HCT116 (cell line): ENCODE data around the gene SNX19. TPM values are rescaled to one million over a fixed set of nuclear protein-coding genes. Genes with fewer than 3 reads are reported as not detected.
"Not testable (repeated sequence)": the region's sequence is repeated elsewhere in the genome, so short reads cannot be mapped to it uniquely, and the experiment has no call there.

ENCODE experiments used
- ATAC-seq: fragments of 200-7000 bp; cut with Tn5 transposase; 2 replicates; pipeline ENCODE4 v1.9.1; 2020; ENCODE audit warnings: mild to moderate bottlenecking, moderate library complexity
- BruUV-seq: library from RNA; stranded (reverse); fragments of 400-500 nt; replicated peaks from 2 replicates; lab custom pipeline; 2021; lab: Mats Ljungman, UMichigan
- CTCF ChIA-PET: fragments of 300-600 bp; sonication (Branson Sonifier 250); formaldehyde crosslinking; loops from one replicate; lab custom pipeline; 2021; ENCODE audit warnings: antibody characterized with exemption; lab: Charles Lee
- POLR2A ChIA-PET: fragments of 300-600, 350-600 bp; sonication (Branson Sonifier 250); formaldehyde crosslinking; loops from one replicate; lab custom pipeline; 2021; ENCODE audit warnings: antibody characterized with exemption; lab: Charles Lee
- RAD21 ChIA-PET, 2 experiments: fragments of 300-600 bp; sonication (Branson Sonifier 250); formaldehyde crosslinking; loops; one replicate each; lab custom pipeline; 2023; ENCODE audit warnings: low total read pairs in 2 of 2; ENCODE audit not compliant: uncharacterized antibody in 2 of 2, unreplicated experiment in 2 of 2, low non-redundant PET in 1 of 2; lab: Charles Lee
- DNase-seq: peaks from one replicate; pipeline ENCODE4 v3.0.0-alpha.2; 2010; ENCODE audit warnings: low read depth, low spot score
- H2AFZ ChIP-seq: fragments of 200-600 bp; shearing (Covaris generic), sonication (generic); 2 replicates; pipeline ENCODE4 v1.6.1; 2017; ENCODE audit warnings: low read depth, mixed run types, mixed read lengths, antibody characterized with exemption, low read length; ENCODE audit not compliant: poor library complexity, severe bottlenecking
- H3K27ac ChIP-seq: 2 replicates; pipeline ENCODE4 v1.5.1; 2012; ENCODE audit warnings: low read depth, low read length
- H3K27me3 ChIP-seq: fragments of 200-600 bp; sonication (generic); 2 replicates; pipeline ENCODE4 v1.6.1; 2016; ENCODE audit warnings: mixed run types, low read length, mixed read lengths; ENCODE audit not compliant: insufficient read depth
- H3K36me3 ChIP-seq, 2 experiments: fragments of 200-500 bp in 1 of 2; fragments of 200-600 bp in 1 of 2; sonication (Bioruptor generic) in 1 of 2; sonication (generic) in 1 of 2; 2 replicates each; pipeline versions ENCODE4 v1.5.1 to v1.6.1; 2014 to 2016; ENCODE audit warnings: low read length in 2 of 2, inconsistent platforms in 1 of 2, mixed read lengths in 1 of 2, mixed run types in 1 of 2; ENCODE audit not compliant: insufficient read depth in 2 of 2, control insufficient read depth in 1 of 2
- H3K4me1 ChIP-seq, 2 experiments: fragments of 200-600 bp in 1 of 2; sonication (generic) in 1 of 2; 2 replicates each; pipeline versions ENCODE4 v1.5.1 to v1.6.1; 2012 to 2017; ENCODE audit warnings: low read length in 2 of 2, inconsistent platforms in 1 of 2, mild to moderate bottlenecking in 1 of 2, mixed read lengths in 1 of 2, mixed run types in 1 of 2, moderate library complexity in 1 of 2; ENCODE audit not compliant: insufficient read depth in 2 of 2, control insufficient read depth in 1 of 2
- H3K4me2 ChIP-seq: fragments of 200-600 bp; sonication (generic); 2 replicates; pipeline ENCODE4 v1.6.1; 2017; ENCODE audit warnings: mixed run types, low read length, mixed read lengths
- H3K4me3 ChIP-seq, 2 experiments: fragments of 200-600 bp in 1 of 2; sonication (generic) in 1 of 2; replicated peaks in 1 of 2; 2 replicates each; pipeline ENCODE4 v1.5.1; 2011 to 2016; ENCODE audit warnings: low read length in 2 of 2, control low read depth in 1 of 2, low read depth in 1 of 2, mild to moderate bottlenecking in 1 of 2, mixed read lengths in 1 of 2, mixed run types in 1 of 2
- H3K79me2 ChIP-seq: fragments of 200-600 bp; sonication (generic); 2 replicates; pipeline ENCODE4 v1.6.1; 2017; ENCODE audit warnings: mild to moderate bottlenecking, mixed run types, low read length, moderate library complexity, mixed read lengths; ENCODE audit not compliant: insufficient read depth
- H3K9ac ChIP-seq: fragments of 200-600 bp; sonication (generic); 2 replicates; pipeline ENCODE4 v1.6.1; 2016; ENCODE audit warnings: low read length, mixed read lengths
- H3K9me2 ChIP-seq: fragments of 200-600 bp; sonication (generic), shearing (Covaris generic); 2 replicates; pipeline ENCODE4 v1.6.1; 2017; ENCODE audit warnings: mixed run types, mild to moderate bottlenecking, moderate library complexity; ENCODE audit not compliant: insufficient read depth
- H3K9me3 ChIP-seq, 2 experiments: fragments of 200-500 bp in 1 of 2; fragments of 200-600 bp in 1 of 2; sonication (Bioruptor generic) in 1 of 2; sonication (generic) in 1 of 2; 2 replicates each; pipeline ENCODE4 v1.6.1; 2014 to 2017; ENCODE audit warnings: low read length in 2 of 2, mixed read lengths in 2 of 2, inconsistent platforms in 1 of 2, low read depth in 1 of 2, mild to moderate bottlenecking in 1 of 2, mixed run types in 1 of 2, moderate library complexity in 1 of 2; ENCODE audit not compliant: control insufficient read depth in 1 of 2, insufficient read depth in 1 of 2
- H4K20me1 ChIP-seq: fragments of 200-600 bp; sonication (generic), shearing (Covaris generic); 2 replicates; pipeline ENCODE4 v1.6.1; 2017; ENCODE audit warnings: mixed run types, mild to moderate bottlenecking, moderate library complexity; ENCODE audit not compliant: insufficient read depth
- CBX3 ChIP-seq: IDR thresholded peaks from 2 replicates; pipeline ENCODE4 v1.6.1; 2012; ENCODE audit warnings: low read depth
- POLR2AphosphoS5 ChIP-seq: IDR thresholded peaks from 2 replicates; pipeline ENCODE4 v1.6.1; 2011; ENCODE audit warnings: mild to moderate bottlenecking, low read depth, low read length, moderate library complexity
- SIN3A ChIP-seq: IDR thresholded peaks from 2 replicates; pipeline ENCODE4 v1.6.1; 2012; ENCODE audit warnings: low read depth
- SRF ChIP-seq: IDR thresholded peaks from 2 replicates; pipeline ENCODE4 v1.6.1; 2012; ENCODE audit warnings: low read depth
- intact Hi-C: fragments of 100-400 bp; cut with micrococcal nuclease; formaldehyde crosslinking; loops from 2 replicates; pipeline ENCODE4 v1.10.0; 2022
- total RNA-seq: library from RNA; stranded (reverse); gene quantifications from one replicate; pipeline ENCODE4 v1.2.1, GENCODE V29; 2021; ENCODE audit not compliant: unreplicated experiment
- TF ChIP-seq, protein P1 (sequence below): IDR thresholded peaks from 2 replicates; pipeline ENCODE4 v1.6.1; 2012; ENCODE audit warnings: low read depth
- TF ChIP-seq, protein P2 (sequence below): IDR thresholded peaks from 2 replicates; pipeline ENCODE4 v1.6.1; 2012

SNX19 gene
- total RNA-seq, 1 experiment from 2014 or later, result 25.2 TPM

DNA sequence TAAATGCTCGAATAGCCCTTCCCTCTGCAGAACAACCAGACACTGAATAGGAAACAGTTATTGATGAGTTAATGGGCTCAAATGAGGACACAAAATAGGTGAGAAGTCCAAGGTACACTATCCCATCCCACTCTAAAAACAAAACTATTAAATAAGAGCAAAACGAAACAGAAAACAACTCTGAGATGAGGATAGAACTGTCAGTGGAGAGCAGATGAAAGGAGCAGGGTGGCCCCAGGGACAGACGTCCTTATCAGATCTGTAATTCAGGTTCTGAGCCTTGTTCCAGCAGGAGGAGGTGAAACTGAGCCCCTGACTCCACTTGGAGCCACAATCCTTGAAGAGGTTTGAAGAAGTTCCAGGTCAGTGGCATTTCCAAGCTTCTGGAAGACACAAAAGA lies 8.5 kb upstream of the SNX19 start (continued):
- TF ChIP-seq POLR2AphosphoS5 (no peak), SRF (no peak), CBX3 (no peak), SIN3A (no peak)
- TF ChIP-seq, protein P1, sequence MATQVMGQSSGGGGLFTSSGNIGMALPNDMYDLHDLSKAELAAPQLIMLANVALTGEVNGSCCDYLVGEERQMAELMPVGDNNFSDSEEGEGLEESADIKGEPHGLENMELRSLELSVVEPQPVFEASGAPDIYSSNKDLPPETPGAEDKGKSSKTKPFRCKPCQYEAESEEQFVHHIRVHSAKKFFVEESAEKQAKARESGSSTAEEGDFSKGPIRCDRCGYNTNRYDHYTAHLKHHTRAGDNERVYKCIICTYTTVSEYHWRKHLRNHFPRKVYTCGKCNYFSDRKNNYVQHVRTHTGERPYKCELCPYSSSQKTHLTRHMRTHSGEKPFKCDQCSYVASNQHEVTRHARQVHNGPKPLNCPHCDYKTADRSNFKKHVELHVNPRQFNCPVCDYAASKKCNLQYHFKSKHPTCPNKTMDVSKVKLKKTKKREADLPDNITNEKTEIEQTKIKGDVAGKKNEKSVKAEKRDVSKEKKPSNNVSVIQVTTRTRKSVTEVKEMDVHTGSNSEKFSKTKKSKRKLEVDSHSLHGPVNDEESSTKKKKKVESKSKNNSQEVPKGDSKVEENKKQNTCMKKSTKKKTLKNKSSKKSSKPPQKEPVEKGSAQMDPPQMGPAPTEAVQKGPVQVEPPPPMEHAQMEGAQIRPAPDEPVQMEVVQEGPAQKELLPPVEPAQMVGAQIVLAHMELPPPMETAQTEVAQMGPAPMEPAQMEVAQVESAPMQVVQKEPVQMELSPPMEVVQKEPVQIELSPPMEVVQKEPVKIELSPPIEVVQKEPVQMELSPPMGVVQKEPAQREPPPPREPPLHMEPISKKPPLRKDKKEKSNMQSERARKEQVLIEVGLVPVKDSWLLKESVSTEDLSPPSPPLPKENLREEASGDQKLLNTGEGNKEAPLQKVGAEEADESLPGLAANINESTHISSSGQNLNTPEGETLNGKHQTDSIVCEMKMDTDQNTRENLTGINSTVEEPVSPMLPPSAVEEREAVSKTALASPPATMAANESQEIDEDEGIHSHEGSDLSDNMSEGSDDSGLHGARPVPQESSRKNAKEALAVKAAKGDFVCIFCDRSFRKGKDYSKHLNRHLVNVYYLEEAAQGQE, result no peak
- TF ChIP-seq, protein P2, sequence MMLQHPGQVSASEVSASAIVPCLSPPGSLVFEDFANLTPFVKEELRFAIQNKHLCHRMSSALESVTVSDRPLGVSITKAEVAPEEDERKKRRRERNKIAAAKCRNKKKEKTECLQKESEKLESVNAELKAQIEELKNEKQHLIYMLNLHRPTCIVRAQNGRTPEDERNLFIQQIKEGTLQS, result no peak

DNA sequence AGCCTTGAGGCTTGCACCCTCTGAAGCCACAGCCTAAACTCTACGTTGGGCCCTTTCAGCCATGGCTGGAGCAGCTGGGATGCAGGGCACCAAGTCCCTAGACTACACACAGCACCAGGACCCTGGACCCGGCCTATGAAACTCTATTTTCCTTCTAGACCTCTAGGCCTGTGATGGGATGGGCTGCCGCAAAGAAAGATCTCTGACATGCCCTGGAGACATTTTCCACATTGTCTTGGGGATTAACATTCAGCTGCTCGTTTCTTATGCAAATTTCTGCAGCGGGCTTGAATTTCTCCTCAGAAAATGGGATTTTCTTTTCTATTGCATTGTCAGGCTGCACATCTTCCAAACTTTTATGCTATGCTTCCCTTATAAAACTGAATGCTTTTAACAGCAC lies 4.3 kb upstream of the SNX19 start:
- H3K4me3 ChIP-seq, POLR2A ChIA-PET, H4K20me1 ChIP-seq, H3K4me2 ChIP-seq, BruUV-seq, H2AFZ ChIP-seq, H3K27me3 ChIP-seq, H3K79me2 ChIP-seq, intact Hi-C loops, CTCF ChIA-PET, H3K27ac ChIP-seq, H3K9me3 ChIP-seq, H3K36me3 ChIP-seq, H3K4me1 ChIP-seq, H3K9ac ChIP-seq, DNase-seq, H3K9me2 ChIP-seq, RAD21 ChIA-PET, ATAC-seq: not testable (repeated sequence)
